Tibial artery (tissue), 4 donors: ENCODE data around the gene DNAH8.

Experiments used
- DNase-seq, 2 donors: peaks; one replicate each; pipeline ENCODE4 v3.0.0-alpha.2; 2019
- H3K27ac ChIP-seq, 2 donors: fragments of 200-600 bp; sonication (generic) in 1 of 2; 1 replicate in 1 of 2; 2 replicates in 1 of 2; pipeline ENCODE4 v1.5.1; 2018 to 2019; ENCODE audit warnings: mild to moderate bottlenecking in 1 of 2
- H3K27me3 ChIP-seq, 2 donors: fragments of 200-600 bp; sonication (generic) in 1 of 2; one replicate each; pipeline versions ENCODE4 v1.5.1 to v1.6.0; 2016 to 2019
- H3K36me3 ChIP-seq, 3 donors: fragments of 200-600 bp; sonication (generic) in 2 of 3; one replicate each; pipeline ENCODE4 v1.5.1; 2016 to 2019; ENCODE audit warnings: mild to moderate bottlenecking in 2 of 3
- H3K4me1 ChIP-seq, 4 donors: fragments of 200-600 bp; sonication (generic) in 2 of 4; 1 replicate in 3 of 4; 2 replicates in 1 of 4; pipeline ENCODE4 v1.5.1; 2016 to 2019
- H3K4me3 ChIP-seq, 2 donors: fragments of 200-600 bp; sonication (generic) in 1 of 2; 1 replicate in 1 of 2; 2 replicates in 1 of 2; pipeline ENCODE4 v1.5.1; 2018 to 2019; ENCODE audit warnings: mild to moderate bottlenecking in 2 of 2
- H3K9me3 ChIP-seq, 3 donors: fragments of 200-600 bp; sonication (generic) in 1 of 3; one replicate each; pipeline ENCODE4 v1.5.1; 2016 to 2019
- intact Hi-C: fragments of 100-400 bp; cut with DNase I; formaldehyde crosslinking; loops from one replicate; pipeline ENCODE4 v1.15.0; 2023; ENCODE audit warnings: low total_unique reads
- TF ChIP-seq, protein P1 (sequence below), 2 experiments: fragments of 200-600 bp in 1 of 2; fragments of 450-650 bp in 1 of 2; IDR thresholded peaks; one replicate each; pipeline ENCODE4 v1.5.1; 2017 to 2019; ENCODE audit warnings: antibody characterized with exemption in 2 of 2, mild to moderate bottlenecking in 1 of 2, moderate library complexity in 1 of 2

DNAH8 gene

DNA sequence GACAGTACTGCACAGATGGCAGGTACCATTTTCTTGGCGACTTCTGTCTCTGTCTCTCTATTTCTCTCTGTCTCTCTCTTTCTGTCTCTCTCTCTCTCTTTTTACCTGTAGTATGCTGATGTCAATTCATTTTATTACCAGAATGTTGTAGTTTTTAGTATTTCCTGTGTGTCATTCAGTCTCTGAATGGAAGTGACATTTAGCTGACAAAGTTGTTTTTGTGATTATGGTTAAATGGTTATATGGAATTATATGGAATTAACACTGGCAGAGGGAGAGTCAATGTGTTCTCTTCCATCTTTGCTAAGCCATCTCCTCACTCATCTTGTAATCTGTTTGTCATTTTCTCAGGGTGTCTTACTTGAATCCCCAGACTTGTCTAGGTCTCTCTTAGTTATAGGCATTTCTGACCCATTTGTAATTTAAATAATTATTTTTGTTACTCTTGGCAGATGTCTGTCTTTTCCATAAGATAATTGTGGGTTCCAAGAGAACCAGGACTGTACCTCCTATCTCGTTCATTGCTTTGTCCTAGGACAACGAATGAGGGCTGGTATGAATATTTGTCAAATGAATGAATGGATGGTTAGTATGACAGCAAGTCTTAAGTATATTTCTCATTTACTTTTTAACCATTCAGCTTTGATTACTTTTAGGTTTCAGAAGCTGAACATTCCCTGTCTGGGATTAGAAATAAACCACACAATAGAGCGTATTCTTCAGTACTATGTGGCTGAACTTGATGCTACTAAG, 64.4 kb downstream of the DNAH8 start:
- TF ChIP-seq, protein P1, sequence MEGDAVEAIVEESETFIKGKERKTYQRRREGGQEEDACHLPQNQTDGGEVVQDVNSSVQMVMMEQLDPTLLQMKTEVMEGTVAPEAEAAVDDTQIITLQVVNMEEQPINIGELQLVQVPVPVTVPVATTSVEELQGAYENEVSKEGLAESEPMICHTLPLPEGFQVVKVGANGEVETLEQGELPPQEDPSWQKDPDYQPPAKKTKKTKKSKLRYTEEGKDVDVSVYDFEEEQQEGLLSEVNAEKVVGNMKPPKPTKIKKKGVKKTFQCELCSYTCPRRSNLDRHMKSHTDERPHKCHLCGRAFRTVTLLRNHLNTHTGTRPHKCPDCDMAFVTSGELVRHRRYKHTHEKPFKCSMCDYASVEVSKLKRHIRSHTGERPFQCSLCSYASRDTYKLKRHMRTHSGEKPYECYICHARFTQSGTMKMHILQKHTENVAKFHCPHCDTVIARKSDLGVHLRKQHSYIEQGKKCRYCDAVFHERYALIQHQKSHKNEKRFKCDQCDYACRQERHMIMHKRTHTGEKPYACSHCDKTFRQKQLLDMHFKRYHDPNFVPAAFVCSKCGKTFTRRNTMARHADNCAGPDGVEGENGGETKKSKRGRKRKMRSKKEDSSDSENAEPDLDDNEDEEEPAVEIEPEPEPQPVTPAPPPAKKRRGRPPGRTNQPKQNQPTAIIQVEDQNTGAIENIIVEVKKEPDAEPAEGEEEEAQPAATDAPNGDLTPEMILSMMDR (IDR thresholded peaks at IDR 0.05), result no peak
- Histone ChIP-seq H3K27ac (no peak overlapping the region), H3K9me3 (no peaks in the 10 kb centered on the region), H3K4me1 (no peaks in the 10 kb centered on the region), H3K4me3 (no peak overlapping the region), H3K36me3 (no peaks in the 10 kb centered on the region), H3K27me3 (no peaks in the 10 kb centered on the region)
- intact Hi-C loops, result no loop called here
- no peak for DNase-seq

GRCh38 chr6:38782616-38783015, 67.5 kb downstream of the DNAH8 start:
- Histone ChIP-seq H3K9me3 (no peaks in the 10 kb centered on the region), H3K36me3 (no peaks in the 10 kb centered on the region), H3K27me3 (no peaks in the 10 kb centered on the region), H3K4me1 (no peaks in the 10 kb centered on the region), H3K4me3 (no peak overlapping the region), H3K27ac (no peak overlapping the region)
- intact Hi-C loops, result no loop called here
- DNase-seq, result no peak
- TF ChIP-seq, protein P1 (IDR thresholded peaks at IDR 0.05), result no peak

DNA sequence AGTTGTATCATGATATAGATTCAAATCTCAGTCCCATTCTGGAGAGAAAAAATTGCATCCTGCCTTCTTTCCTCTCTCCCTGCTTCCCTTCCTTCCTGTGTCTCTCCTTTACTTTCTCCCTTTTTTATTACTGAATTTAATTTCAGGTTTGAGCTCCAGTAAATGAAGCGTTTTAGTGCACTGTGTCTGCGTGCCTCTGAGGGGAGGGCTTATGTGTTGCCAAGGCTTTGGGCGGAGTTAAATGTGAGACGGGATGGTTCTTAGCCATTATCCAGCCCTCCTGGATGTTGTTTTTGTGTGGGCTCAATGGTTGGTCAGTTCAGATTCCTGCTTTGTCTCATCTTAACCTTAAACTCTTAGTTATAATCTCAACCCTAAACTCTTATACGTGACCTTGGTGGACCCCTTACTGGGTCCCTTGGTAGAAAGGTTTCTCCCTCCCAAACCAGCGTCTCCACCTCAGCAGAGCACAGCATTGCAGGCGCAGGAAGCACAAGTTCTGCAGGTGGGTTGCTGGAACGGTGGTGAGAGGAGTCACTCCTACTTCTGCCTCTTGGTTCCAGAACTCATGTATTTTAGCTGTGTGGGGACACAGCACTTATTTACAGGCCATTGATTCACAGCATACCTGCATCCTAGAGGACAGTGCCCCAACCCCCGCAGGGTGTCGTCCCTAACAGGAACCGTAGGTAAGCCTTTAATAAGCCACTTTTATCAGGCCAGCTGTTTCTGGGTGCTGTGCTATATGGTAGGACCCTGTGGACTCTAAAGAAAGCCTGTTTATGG, 68.5 kb downstream of the DNAH8 start:
- Histone ChIP-seq H3K27me3 (no peaks in the 10 kb centered on the region), H3K4me1 (no peaks in the 10 kb centered on the region), H3K9me3 (no peaks in the 10 kb centered on the region), H3K27ac (no peak overlapping the region), H3K36me3 (no peaks in the 10 kb centered on the region), H3K4me3 (no peak overlapping the region)
- TF ChIP-seq, protein P1 (IDR thresholded peaks at IDR 0.05), result no peak
- intact Hi-C loops, result no loop called here
- no peak for DNase-seq

DNA sequence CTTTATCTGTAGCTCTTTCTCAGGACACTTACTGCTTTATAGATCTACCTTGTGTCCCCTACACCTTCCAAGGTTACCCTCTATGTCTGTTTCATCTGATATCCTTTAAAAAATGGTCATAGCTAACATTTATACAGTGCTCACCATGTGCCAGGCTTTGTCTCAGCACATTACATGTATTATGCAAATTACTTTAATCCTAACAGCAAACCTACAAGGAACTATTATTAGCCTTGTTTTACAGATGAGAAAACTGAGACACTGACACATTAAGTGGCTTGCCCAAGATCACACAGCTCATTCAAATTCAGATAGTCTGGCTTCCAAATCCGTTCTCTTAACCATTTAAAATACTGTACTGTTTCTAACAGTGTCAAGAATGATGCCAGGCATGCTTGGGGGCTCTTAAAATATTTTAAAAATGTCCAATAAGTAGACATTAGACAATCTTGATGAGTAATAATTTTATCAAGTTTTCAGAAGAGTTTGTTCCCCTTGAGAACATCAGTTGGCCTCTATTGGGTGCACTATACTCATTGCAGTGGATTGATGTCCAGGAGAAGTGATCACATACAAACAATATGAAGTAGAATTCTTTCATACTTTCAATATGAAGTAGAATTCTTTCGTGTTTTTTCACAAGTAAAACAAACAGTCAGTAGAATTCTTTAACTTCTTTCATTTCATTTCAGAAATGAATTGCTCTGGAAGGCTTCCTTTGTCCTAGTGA, 69.6 kb downstream of the DNAH8 start:
- H3K36me3 ChIP-seq, result no peaks in the 10 kb centered on the region
- H3K9me3 ChIP-seq, result no peaks in the 10 kb centered on the region
- intact Hi-C loops, result no loop called here
- no peaks in the 10 kb centered on the region for H3K27me3 ChIP-seq
- no peak overlapping the region for H3K4me3 ChIP-seq
- H3K4me1 ChIP-seq, result no peaks in the 10 kb centered on the region
- H3K27ac ChIP-seq, result no peak overlapping the region
- no peak for DNase-seq
- TF ChIP-seq, protein P1 (IDR thresholded peaks at IDR 0.05), result no peak

- Histone ChIP-seq H3K36me3 (no peaks in the 10 kb centered on the region), H3K27me3 (no peaks in the 10 kb centered on the region), H3K27ac (no peak overlapping the region), H3K9me3 (no peaks in the 10 kb centered on the region), H3K4me1 (no peaks in the 10 kb centered on the region), H3K4me3 (no peak overlapping the region)
- DNase-seq, result no peak
- TF ChIP-seq, protein P1 (IDR thresholded peaks at IDR 0.05), result no peak
- intact Hi-C loops, result no loop called here
Measured at GRCh38 chr6:38786486-38786885, 71.4 kb downstream of the DNAH8 start.
